AG09319 (cell line): ENCODE data around the gene E2F3.
A peak's percentile ranks its signal among the peaks of the same experiment; 100 is the strongest.

Source experiments
- DNase-seq: peaks from one replicate; pipeline ENCODE4 v3.0.0-alpha.2; 2010; ENCODE audit warnings: low read depth; ENCODE audit errors: extremely low read depth
- TF ChIP-seq, protein P1 (sequence below): IDR thresholded peaks from 2 replicates; pipeline ENCODE4 v1.5.1; 2011; ENCODE audit warnings: low read depth, mild to moderate bottlenecking, inconsistent platforms, low read length, moderate library complexity

Gene E2F3

DNA sequence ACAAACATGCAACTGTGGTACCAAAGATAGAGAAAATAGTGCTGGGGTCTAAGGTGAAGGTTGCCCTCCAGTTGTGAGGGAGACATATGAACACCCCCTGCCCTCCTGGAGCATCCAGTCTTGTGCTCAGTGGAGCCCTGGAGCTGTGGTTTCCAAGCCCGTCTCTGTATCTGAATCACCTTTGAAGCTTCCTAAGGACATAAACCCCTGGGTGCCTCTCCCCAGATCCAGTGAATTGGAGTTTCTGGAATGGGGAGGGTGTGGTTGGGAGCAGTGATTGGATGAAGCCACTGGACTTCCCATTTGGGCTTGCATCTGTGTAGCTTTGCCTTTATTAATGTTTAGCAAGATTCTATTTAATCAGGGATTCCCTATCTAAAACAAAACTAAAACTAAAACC is 22.4 kb upstream of the E2F3 start:
- no peak for DNase-seq
- TF ChIP-seq, protein P1, sequence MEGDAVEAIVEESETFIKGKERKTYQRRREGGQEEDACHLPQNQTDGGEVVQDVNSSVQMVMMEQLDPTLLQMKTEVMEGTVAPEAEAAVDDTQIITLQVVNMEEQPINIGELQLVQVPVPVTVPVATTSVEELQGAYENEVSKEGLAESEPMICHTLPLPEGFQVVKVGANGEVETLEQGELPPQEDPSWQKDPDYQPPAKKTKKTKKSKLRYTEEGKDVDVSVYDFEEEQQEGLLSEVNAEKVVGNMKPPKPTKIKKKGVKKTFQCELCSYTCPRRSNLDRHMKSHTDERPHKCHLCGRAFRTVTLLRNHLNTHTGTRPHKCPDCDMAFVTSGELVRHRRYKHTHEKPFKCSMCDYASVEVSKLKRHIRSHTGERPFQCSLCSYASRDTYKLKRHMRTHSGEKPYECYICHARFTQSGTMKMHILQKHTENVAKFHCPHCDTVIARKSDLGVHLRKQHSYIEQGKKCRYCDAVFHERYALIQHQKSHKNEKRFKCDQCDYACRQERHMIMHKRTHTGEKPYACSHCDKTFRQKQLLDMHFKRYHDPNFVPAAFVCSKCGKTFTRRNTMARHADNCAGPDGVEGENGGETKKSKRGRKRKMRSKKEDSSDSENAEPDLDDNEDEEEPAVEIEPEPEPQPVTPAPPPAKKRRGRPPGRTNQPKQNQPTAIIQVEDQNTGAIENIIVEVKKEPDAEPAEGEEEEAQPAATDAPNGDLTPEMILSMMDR, result no peak

DNA sequence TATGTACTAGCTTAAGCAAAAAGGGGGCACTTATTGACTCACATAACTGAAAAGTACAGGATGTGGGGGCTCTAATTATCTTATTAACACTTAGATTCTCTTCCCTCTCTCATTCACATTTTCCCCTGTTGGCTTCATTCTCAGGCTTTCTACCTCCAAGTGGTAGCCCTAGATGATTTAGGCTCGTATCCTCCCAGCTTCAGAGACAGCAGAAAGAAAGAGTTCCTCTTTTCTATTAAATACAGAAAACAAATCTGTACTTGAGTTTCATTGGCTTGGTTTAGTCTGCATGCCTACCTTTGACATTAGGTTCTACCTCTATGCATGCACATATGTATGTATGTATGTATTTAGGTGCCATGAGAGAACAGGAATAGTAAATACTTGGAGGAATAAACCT is 15.5 kb upstream of the E2F3 start:
- TF ChIP-seq, protein P1, result no peak
- no peak for DNase-seq

DNA sequence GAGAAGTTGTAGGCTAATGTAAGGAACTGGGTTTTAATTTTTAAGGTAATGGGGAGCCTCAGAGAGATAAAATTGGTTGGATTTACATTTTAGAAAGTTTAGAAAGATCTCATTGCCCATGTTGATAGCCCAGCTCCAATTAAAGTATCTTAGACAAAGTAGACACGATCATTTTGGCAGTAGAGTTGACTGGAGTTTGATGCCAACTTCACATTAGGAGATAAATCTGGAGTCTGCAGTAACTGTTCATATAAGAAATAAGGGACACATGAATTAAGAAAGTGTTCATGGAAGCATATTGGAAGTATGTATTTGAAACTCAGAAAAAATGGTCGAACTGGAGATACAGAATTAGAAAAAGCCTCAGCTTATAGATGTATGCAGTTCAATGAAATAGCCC is 12.6 kb upstream of the E2F3 start:
- DNase-seq, result no peak
- TF ChIP-seq, protein P1, result no peak

DNA sequence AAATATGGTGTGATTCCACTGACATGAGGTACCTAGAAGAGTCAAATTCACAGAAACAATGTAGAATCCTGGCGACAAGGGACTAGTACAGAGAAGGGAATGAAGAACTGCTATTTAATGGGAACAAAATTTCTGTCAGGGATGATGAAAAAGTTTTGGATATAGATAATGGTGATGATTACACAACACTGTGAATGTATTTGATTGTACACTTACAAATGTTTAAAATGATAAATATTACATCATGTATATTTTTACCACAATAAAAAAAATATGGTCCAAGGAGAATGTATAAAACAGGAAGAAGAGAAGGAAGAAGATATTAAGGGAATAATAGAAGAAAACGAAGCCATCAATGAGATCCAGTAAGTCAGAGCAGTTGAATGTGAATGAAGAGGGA is 8.4 kb upstream of the E2F3 start:
- TF ChIP-seq, protein P1, result no peak
- DNase-seq, result no peak

DNA sequence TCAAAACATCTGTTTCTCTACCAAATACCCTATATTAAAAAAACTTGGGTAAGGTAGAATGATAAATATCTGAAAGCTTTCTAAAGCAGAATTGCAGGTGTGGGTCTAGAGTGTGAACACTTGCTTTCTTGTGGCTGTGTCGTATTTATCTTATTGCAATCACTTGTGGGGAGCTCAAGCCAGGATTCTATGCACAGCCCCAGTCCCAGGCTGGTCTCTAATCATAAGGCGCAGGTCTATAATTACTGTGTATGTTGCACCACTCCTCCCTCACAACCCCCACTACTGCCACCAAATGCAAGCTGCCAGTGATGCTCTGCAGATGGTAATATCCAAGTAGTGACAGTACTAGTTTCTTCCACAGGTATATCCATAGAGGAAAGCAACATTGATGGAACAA is 2.2 kb upstream of the E2F3 start:
- TF ChIP-seq, protein P1, result no peak
- no peak for DNase-seq

DNA sequence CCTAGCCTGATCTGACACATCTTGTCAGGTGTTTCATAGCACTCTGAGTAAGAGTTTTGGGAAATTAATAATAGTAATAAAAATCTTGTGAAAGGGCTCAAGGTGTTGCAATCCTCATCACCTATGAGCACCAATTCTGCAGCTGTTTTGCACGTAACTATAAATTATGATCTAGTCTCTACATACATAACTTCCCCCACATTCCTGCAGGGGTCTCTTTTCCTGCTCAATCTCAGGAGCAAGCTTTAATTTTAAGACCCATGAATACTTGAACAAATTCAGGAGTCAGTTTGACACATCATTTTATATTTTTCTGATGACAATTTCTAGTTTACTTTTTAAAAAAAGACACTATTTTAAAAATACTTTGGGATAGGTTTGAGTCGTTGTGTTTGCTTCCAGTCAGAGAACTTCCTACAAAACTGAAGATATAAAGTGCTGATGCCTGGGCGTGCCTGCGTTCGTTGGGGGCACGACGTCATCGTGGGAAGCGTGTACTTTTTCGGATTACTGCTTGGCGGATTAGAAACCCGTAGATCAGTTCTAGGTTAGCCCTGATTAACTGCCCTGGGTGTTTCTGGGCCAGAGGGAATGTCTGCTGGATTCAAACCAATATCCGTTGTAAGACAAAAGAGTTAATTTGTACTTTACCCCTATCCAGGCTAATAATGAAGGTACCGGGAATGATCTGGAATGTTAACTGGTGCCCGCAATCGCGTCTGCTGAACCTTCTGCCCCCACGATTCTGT is 1.0 kb upstream of the E2F3 start:
- no peak for DNase-seq
- TF ChIP-seq, protein P1, result peak; percentile 35

DNA sequence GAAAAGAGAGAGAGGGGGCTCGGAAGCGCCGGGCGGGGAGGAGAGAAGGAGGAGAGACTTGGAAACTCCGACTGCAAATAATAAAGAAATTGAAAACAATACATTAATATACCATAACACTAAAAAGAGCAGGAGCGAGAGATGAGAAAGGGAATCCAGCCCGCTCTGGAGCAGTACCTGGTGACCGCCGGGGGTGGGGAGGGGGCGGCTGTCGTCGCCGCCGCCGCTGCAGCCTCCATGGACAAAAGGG is 338 bp downstream of the E2F3 start:
- DNase-seq, result no peak
- TF ChIP-seq, protein P1, result no peak
